ENCODE results near the gene WNT2.
"Not testable (repeated sequence)": the region's sequence is repeated elsewhere in the genome, so short reads cannot be mapped to it uniquely, and the experiment has no call there.

WNT2 gene

GRCh38 chr7:117251687-117252086, 71.2 kb downstream of the WNT2 start:
- DNase-seq (ENCODE audit: low read depth), result no peak
- no peak for TF ChIP-seq CTCF (IDR thresholded peaks at IDR 0.05; ENCODE audit: low read depth, low read length, missing control alignments)
- no peak overlapping the region for H3K4me3 ChIP-seq (ENCODE audit: low read depth, low read length)

- TF ChIP-seq CTCF (IDR thresholded peaks at IDR 0.05; ENCODE audit: low read depth, low read length, missing control alignments), result no peak
- no peak for DNase-seq (ENCODE audit: low read depth)
These were observed 72.1 kb downstream of the WNT2 start for GRCh38 chr7:117250801-117251200.

GRCh38 chr7:117250245-117250644, 72.6 kb downstream of the WNT2 start:
- no peak overlapping the region for H3K4me3 ChIP-seq (ENCODE audit: low read depth, low read length)
- DNase-seq (ENCODE audit: low read depth), result no peak
- TF ChIP-seq CTCF (IDR thresholded peaks at IDR 0.05; ENCODE audit: low read depth, low read length, missing control alignments), result no peak

More at GRCh38 chr7:117250801-117251200, 72.1 kb downstream of the WNT2 start:
- H3K4me3 ChIP-seq (ENCODE audit: low read depth, low read length), result no peak overlapping the region

- DNase-seq (ENCODE audit: low read depth), result no peak
- no peak for TF ChIP-seq CTCF (IDR thresholded peaks at IDR 0.05; ENCODE audit: low read depth, low read length, missing control alignments)
These were observed 73.2 kb downstream of the WNT2 start for GRCh38 chr7:117249696-117250095.

GRCh38 chr7:117248829-117249228, 74.0 kb downstream of the WNT2 start:
- no peak for DNase-seq (ENCODE audit: low read depth)
- TF ChIP-seq CTCF (IDR thresholded peaks at IDR 0.05; ENCODE audit: low read depth, low read length, missing control alignments), result no peak
- no peak overlapping the region for H3K4me3 ChIP-seq (ENCODE audit: low read depth, low read length)

More at GRCh38 chr7:117249696-117250095, 73.2 kb downstream of the WNT2 start:
- H3K4me3 ChIP-seq (ENCODE audit: low read depth, low read length), result no peak overlapping the region

GRCh38 chr7:117247809-117248208, 75.0 kb downstream of the WNT2 start:
- H3K4me3 ChIP-seq (ENCODE audit: low read depth, low read length), result no peak overlapping the region
- no peak for DNase-seq (ENCODE audit: low read depth)
- no peak for TF ChIP-seq CTCF (IDR thresholded peaks at IDR 0.05; ENCODE audit: low read depth, low read length, missing control alignments)

- not testable (repeated sequence) for H3K4me3 ChIP-seq (ENCODE audit: low read depth, low read length); DNase-seq (ENCODE audit: low read depth)
These were observed 77.2 kb downstream of the WNT2 start for GRCh38 chr7:117245703-117246102.
